LNCaP clone FGC (cell line): ENCODE results near the gene PRPH.
"Not testable (repeated sequence)": the region's sequence is repeated elsewhere in the genome, so short reads cannot be mapped to it uniquely, and the experiment has no call there.

ENCODE experiments used
- DNase-seq: peaks from one replicate; pipeline ENCODE4 v3.0.0-alpha.2; 2011; ENCODE audit warnings: low read depth
- H3K4me3 ChIP-seq: 2 replicates; pipeline ENCODE4 v1.5.1; 2011; ENCODE audit warnings: mild to moderate bottlenecking, low read depth, low read length, control low read depth
- CTCF ChIP-seq: IDR thresholded peaks from 2 replicates; pipeline ENCODE4 v1.5.1; 2012; ENCODE audit warnings: mild to moderate bottlenecking; ENCODE audit not compliant: control insufficient read depth, insufficient read depth; ENCODE audit errors: extremely low read depth

PRPH gene

GRCh38 chr12:49295082-49295936, at the start of gene PRPH:
PRPH (plus strand) TSS chr12:49295147; CDS start chr12:49295201, 54 bp downstream.
- TF ChIP-seq CTCF: no peak

GRCh38 chr12:49251357-49251756, 43.6 kb upstream of the PRPH start:
- no peak for TF ChIP-seq CTCF
- no peak for DNase-seq
- H3K4me3 ChIP-seq: no peak overlapping the region

More at GRCh38 chr12:49295082-49295936, at the start of gene PRPH:
- no peak for DNase-seq
- H3K4me3 ChIP-seq: peak within 1 kb of the TSS; percentile 35

GRCh38 chr12:49253033-49253623, 41.8 kb upstream of the PRPH start:
- H3K4me3 ChIP-seq: no peak overlapping the region
- TF ChIP-seq CTCF: no peak
- no peak for DNase-seq

- DNase-seq, H3K4me3 ChIP-seq: not testable (repeated sequence)
Measured at GRCh38 chr12:49255456-49255855, 39.5 kb upstream of the PRPH start.

- no peak for TF ChIP-seq CTCF
- DNase-seq: no peak
- no peak overlapping the region for H3K4me3 ChIP-seq
Measured at GRCh38 chr12:49255857-49256637, 38.9 kb upstream of the PRPH start.

- H3K4me3 ChIP-seq, DNase-seq: not testable (repeated sequence)
Measured at GRCh38 chr12:49257508-49258184, 37.3 kb upstream of the PRPH start.

- H3K4me3 ChIP-seq: no peak overlapping the region
- DNase-seq: no peak
- no peak for TF ChIP-seq CTCF
Measured at GRCh38 chr12:49259452-49259851, 35.5 kb upstream of the PRPH start.
